Upper lobe of left lung (tissue), 4 donors: ENCODE data around the gene CUX1.

Experiments
- CTCF ChIP-seq, 6 experiments: fragments of 450-650 bp in 4 of 6; fragments of 200-600 bp in 2 of 6; sonication (generic) in 2 of 6; IDR thresholded peaks; one replicate each; pipeline ENCODE4 v1.5.1; 2016 to 2019; ENCODE audit warnings: antibody characterized with exemption in 6 of 6
- POLR2A ChIP-seq, 4 donors: fragments of 450-650 bp; IDR thresholded peaks; one replicate each; pipeline ENCODE4 v1.5.1; 2016 to 2017; ENCODE audit warnings: antibody characterized with exemption in 4 of 4, mild to moderate bottlenecking in 2 of 4

DNA sequence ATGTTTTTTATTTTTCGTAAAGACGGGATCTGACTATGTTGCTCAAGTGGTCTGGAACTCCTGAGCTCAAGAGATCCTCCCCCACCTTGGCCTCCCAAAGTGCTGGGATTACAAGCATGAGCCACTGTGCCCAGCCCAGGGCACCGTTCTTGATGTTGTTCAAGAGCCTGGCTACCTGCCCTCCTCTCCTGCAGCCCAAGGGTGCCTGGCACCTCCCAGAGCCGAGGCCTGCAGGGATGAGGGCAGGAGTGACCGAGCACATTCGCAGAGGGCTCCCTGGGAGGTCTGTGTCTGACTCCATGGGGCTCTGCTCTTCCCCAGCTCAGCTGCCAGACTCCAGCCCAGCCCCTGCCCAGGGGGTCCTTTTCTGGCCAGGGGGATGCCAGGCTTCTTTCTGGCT, 484.6 kb downstream of the CUX1 start:
- no peak for TF ChIP-seq POLR2A (IDR thresholded peaks at IDR 0.05)
- no peak for TF ChIP-seq CTCF (IDR thresholded peaks at IDR 0.05)
